HepG2 (cell line): ENCODE data around the gene MAN1A1. TPM values are rescaled to one million over a fixed set of nuclear protein-coding genes. Genes with fewer than 3 reads are reported as not detected.

Experiments
- ATM ChIP-seq: fragments of 450-650 bp; IDR thresholded peaks from 2 replicates; pipeline ENCODE4 v1.7.1; 2017; ENCODE audit warnings: mild to moderate bottlenecking, borderline replicate concordance
- FOXM1 ChIP-seq: sonication (generic); formaldehyde crosslinking; IDR thresholded peaks from 2 replicates; pipeline ENCODE4 v1.5.0; 2020; ENCODE audit warnings: missing genetic modification reagents
- RFXAP ChIP-seq: sonication (generic); formaldehyde crosslinking; IDR thresholded peaks from 2 replicates; pipeline ENCODE4 v1.4.0; 2020; ENCODE audit warnings: missing genetic modification reagents, borderline replicate concordance
- SMAD9 ChIP-seq: sonication (generic); formaldehyde crosslinking; IDR thresholded peaks from 2 replicates; pipeline ENCODE4 v1.5.1; 2020; ENCODE audit warnings: mild to moderate bottlenecking, missing genetic modification reagents
- SMARCC2 ChIP-seq: fragments of 450-650 bp; IDR thresholded peaks from 2 replicates; pipeline ENCODE4 v1.6.1; 2017; ENCODE audit warnings: antibody characterized with exemption, mild to moderate bottlenecking
- ZC3H4 ChIP-seq: sonication (generic); formaldehyde crosslinking; IDR thresholded peaks from 2 replicates; pipeline ENCODE4 v1.4.0; 2020; ENCODE audit warnings: missing genetic modification reagents, borderline replicate concordance
- ZFYVE20 ChIP-seq: sonication (generic); formaldehyde crosslinking; IDR thresholded peaks from 2 replicates; pipeline ENCODE4 v1.8.0; 2023; ENCODE audit warnings: low read depth, mild to moderate bottlenecking, moderate library complexity, missing genetic modification reagents, borderline replicate concordance
- ZNF33A ChIP-seq: sonication (generic); formaldehyde crosslinking; IDR thresholded peaks from 2 replicates; pipeline ENCODE4 v1.5.1; 2020; ENCODE audit warnings: missing genetic modification reagents, mild to moderate bottlenecking, moderate library complexity, borderline replicate concordance
- polyA plus RNA-seq, 8 experiments: library from polyadenylated mRNA; depleted of rRNA in 3 of 8; stranded (reverse) in 7 of 8; unstranded in 1 of 8; fragments of >200 nt; fragmentation: Illumina TruSeq in 4 of 8; extraction: Trizol in 4 of 8; gene quantifications; 2 replicates each; pipeline versions ENCODE4 v1.2.1 to v1.2.3, GENCODE V29; 2011 to 2016; ENCODE audit warnings: low read depth in 4 of 8, missing spikeins in 1 of 8, mixed read lengths in 1 of 8; ENCODE audit not compliant: insufficient read depth in 1 of 8
- total RNA-seq, 5 experiments: library from RNA; depleted of rRNA; stranded (reverse); fragments of >200 nt; fragmentation: Illumina TruSeq; extraction: Trizol; gene quantifications; 2 replicates each; pipeline ENCODE4 v1.2.3, GENCODE V29; 2016; ENCODE audit warnings: low read depth in 1 of 5
- TF ChIP-seq, protein P1 (sequence below): sonication (generic); formaldehyde crosslinking; IDR thresholded peaks from 2 replicates; pipeline ENCODE4 v1.4.0; 2020; ENCODE audit warnings: mild to moderate bottlenecking, missing genetic modification reagents
- TF ChIP-seq, protein P2 (sequence below): IDR thresholded peaks from 2 replicates; pipeline ENCODE4 v1.6.1; 2016; ENCODE audit warnings: control low read depth
- TF ChIP-seq, protein P3 (sequence below), 2 experiments: fragments of 450-650 bp in 1 of 2; sonication (generic) in 1 of 2; formaldehyde crosslinking in 1 of 2; IDR thresholded peaks; 2 replicates each; pipeline versions ENCODE4 v1.6.1 to v1.8.0; 2016 to 2022; ENCODE audit warnings: antibody characterized with exemption in 1 of 2, mild to moderate bottlenecking in 1 of 2, missing genetic modification reagents in 1 of 2
- TF ChIP-seq, protein P4 (sequence below): sonication (generic); formaldehyde crosslinking; IDR thresholded peaks from 2 replicates; pipeline ENCODE4 v1.9.0; 2021; ENCODE audit warnings: missing genetic modification reagents, borderline replicate concordance
- TF ChIP-seq, protein P5 (sequence below): sonication (generic); formaldehyde crosslinking; IDR thresholded peaks from 2 replicates; pipeline ENCODE4 v1.4.0; 2020; ENCODE audit warnings: missing genetic modification reagents

MAN1A1 gene
- total and polyA plus RNA-seq, 2 of the 13 experiments (the other 11 are each of a cell fraction or from before 2014, with no cell fraction given) = 156 to 236 TPM

DNA sequence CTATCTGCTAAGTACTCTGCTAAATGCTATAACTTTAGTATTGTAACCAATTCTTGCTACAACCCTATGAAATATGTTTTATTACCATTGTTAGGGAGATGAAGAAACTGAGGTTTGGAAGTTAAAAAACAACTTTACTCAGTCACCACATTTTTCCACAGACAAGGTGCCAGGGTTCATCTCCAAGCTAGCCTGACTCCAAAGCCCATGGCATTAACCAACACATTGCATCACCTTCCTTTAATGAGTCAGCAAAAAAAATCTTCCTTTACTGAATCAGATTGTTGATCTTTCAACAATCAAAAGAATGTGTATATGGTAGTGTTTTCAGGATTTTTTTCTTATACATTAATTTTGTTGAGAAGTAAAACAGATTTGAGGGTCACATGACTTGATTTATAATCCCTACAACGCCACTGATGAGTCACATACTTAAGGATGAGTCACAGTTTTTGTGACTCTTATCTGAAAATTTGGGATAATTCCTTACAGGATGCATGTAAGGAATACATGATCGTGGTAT lies 41.5 kb downstream of the MAN1A1 start (continued):
- no peak for TF ChIP-seq SMAD9
- 0 out of 2 replicates have a peak, but pooled peaks have one; percentile 63 for TF ChIP-seq SMARCC2
- no peak for TF ChIP-seq ZNF33A (CRISPR knock-in tag)
- TF ChIP-seq ZFYVE20 (CRISPR knock-in tag) = no peak
- TF ChIP-seq, protein P1, sequence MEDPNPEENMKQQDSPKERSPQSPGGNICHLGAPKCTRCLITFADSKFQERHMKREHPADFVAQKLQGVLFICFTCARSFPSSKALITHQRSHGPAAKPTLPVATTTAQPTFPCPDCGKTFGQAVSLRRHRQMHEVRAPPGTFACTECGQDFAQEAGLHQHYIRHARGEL (CRISPR knock-in tag) = no peak
- TF ChIP-seq ATM = no peak
- TF ChIP-seq, protein P2, sequence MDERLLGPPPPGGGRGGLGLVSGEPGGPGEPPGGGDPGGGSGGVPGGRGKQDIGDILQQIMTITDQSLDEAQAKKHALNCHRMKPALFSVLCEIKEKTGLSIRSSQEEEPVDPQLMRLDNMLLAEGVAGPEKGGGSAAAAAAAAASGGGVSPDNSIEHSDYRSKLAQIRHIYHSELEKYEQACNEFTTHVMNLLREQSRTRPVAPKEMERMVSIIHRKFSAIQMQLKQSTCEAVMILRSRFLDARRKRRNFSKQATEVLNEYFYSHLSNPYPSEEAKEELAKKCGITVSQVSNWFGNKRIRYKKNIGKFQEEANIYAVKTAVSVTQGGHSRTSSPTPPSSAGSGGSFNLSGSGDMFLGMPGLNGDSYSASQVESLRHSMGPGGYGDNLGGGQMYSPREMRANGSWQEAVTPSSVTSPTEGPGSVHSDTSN = no peak
- no peak for TF ChIP-seq RFXAP (CRISPR knock-in tag)
- no peak for TF ChIP-seq FOXM1 (CRISPR knock-in tag)
- TF ChIP-seq, protein P3, sequence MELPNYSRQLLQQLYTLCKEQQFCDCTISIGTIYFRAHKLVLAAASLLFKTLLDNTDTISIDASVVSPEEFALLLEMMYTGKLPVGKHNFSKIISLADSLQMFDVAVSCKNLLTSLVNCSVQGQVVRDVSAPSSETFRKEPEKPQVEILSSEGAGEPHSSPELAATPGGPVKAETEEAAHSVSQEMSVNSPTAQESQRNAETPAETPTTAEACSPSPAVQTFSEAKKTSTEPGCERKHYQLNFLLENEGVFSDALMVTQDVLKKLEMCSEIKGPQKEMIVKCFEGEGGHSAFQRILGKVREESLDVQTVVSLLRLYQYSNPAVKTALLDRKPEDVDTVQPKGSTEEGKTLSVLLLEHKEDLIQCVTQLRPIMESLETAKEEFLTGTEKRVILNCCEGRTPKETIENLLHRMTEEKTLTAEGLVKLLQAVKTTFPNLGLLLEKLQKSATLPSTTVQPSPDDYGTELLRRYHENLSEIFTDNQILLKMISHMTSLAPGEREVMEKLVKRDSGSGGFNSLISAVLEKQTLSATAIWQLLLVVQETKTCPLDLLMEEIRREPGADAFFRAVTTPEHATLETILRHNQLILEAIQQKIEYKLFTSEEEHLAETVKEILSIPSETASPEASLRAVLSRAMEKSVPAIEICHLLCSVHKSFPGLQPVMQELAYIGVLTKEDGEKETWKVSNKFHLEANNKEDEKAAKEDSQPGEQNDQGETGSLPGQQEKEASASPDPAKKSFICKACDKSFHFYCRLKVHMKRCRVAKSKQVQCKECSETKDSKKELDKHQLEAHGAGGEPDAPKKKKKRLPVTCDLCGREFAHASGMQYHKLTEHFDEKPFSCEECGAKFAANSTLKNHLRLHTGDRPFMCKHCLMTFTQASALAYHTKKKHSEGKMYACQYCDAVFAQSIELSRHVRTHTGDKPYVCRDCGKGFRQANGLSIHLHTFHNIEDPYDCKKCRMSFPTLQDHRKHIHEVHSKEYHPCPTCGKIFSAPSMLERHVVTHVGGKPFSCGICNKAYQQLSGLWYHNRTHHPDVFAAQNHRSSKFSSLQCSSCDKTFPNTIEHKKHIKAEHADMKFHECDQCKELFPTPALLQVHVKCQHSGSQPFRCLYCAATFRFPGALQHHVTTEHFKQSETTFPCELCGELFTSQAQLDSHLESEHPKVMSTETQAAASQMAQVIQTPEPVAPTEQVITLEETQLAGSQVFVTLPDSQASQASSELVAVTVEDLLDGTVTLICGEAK (IDR thresholded peaks at IDR 0.05) = 0 out of 2 replicates have a peak, but pooled peaks have one; percentile 35
- TF ChIP-seq, protein P3 (CRISPR knock-in tag; IDR thresholded peaks at IDR 0.05) = no peak; the same call in 1 of the 2 replicates
- TF ChIP-seq, protein P4, sequence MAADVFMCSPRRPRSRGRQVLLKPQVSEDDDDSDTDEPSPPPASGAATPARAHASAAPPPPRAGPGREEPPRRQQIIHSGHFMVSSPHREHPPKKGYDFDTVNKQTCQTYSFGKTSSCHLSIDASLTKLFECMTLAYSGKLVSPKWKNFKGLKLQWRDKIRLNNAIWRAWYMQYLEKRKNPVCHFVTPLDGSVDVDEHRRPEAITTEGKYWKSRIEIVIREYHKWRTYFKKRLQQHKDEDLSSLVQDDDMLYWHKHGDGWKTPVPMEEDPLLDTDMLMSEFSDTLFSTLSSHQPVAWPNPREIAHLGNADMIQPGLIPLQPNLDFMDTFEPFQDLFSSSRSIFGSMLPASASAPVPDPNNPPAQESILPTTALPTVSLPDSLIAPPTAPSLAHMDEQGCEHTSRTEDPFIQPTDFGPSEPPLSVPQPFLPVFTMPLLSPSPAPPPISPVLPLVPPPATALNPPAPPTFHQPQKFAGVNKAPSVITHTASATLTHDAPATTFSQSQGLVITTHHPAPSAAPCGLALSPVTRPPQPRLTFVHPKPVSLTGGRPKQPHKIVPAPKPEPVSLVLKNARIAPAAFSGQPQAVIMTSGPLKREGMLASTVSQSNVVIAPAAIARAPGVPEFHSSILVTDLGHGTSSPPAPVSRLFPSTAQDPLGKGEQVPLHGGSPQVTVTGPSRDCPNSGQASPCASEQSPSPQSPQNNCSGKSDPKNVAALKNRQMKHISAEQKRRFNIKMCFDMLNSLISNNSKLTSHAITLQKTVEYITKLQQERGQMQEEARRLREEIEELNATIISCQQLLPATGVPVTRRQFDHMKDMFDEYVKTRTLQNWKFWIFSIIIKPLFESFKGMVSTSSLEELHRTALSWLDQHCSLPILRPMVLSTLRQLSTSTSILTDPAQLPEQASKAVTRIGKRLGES = no peak
- TF ChIP-seq ZC3H4 (CRISPR knock-in tag) = no peak
- TF ChIP-seq, protein P5, sequence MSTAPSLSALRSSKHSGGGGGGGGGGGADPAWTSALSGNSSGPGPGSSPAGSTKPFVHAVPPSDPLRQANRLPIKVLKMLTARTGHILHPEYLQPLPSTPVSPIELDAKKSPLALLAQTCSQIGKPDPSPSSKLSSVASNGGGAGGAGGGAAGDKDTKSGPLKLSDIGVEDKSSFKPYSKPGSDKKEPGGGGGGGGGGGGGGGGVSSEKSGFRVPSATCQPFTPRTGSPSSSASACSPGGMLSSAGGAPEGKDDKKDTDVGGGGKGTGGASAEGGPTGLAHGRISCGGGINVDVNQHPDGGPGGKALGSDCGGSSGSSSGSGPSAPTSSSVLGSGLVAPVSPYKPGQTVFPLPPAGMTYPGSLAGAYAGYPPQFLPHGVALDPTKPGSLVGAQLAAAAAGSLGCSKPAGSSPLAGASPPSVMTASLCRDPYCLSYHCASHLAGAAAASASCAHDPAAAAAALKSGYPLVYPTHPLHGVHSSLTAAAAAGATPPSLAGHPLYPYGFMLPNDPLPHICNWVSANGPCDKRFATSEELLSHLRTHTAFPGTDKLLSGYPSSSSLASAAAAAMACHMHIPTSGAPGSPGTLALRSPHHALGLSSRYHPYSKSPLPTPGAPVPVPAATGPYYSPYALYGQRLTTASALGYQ (CRISPR knock-in tag) = peak; percentile 71; the same call in 1 of the 2 replicates
